WERI-Rb-1 (cell line): ENCODE results near the gene FRMPD1.
"Not testable (repeated sequence)": the region's sequence is repeated elsewhere in the genome, so short reads cannot be mapped to it uniquely, and the experiment has no call there.

Source experiments
- DNase-seq: peaks from one replicate; pipeline ENCODE4 v3.0.0-alpha.2; 2020
- H3K27ac ChIP-seq: fragments of 250-450 bp; sonication (Bioruptor Pico); 2 replicates; pipeline ENCODE4 v1.5.1; 2020; ENCODE audit warnings: mild to moderate bottlenecking, moderate library complexity
- H3K27me3 ChIP-seq: fragments of 250-450 bp; sonication (Bioruptor Pico); 2 replicates; pipeline ENCODE4 v1.5.1; 2021; ENCODE audit warnings: mild to moderate bottlenecking, low read depth, moderate library complexity; ENCODE audit not compliant: insufficient read depth, severe bottlenecking
- H3K36me3 ChIP-seq: fragments of 250-450 bp; sonication (Bioruptor Pico); 2 replicates; pipeline ENCODE4 v1.5.1; 2020; ENCODE audit warnings: mild to moderate bottlenecking, moderate library complexity
- H3K4me3 ChIP-seq: 2 replicates; pipeline ENCODE4 v1.5.1; 2011; ENCODE audit warnings: low read depth, mild to moderate bottlenecking, control low read depth, low read length
- H3K9me3 ChIP-seq: fragments of 250-450 bp; sonication (Bioruptor Pico); 2 replicates; pipeline ENCODE4 v1.5.1; 2021; ENCODE audit warnings: mild to moderate bottlenecking, moderate library complexity; ENCODE audit not compliant: severe bottlenecking
- CTCF ChIP-seq: IDR thresholded peaks from 2 replicates; pipeline ENCODE4 v1.5.1; 2011; ENCODE audit warnings: low read depth, mild to moderate bottlenecking, control low read depth, inconsistent platforms, low read length

The FRMPD1 gene

GRCh38 chr9:37650873-37651768, at the start of gene FRMPD1:
FRMPD1 (plus strand) TSS chr9:37650954; CDS start chr9:37692642, 41,688 bp downstream.
- no peak for TF ChIP-seq CTCF
- peak; percentile 70 for DNase-seq
- Histone ChIP-seq H3K27me3 (no peaks in the 10 kb centered on the region), H3K4me3 (peak within 1 kb of the TSS; percentile 91), H3K36me3 (no peaks in the 10 kb centered on the region; the same call in 1 of the 2 replicates), H3K27ac (peak within 1 kb of the TSS; percentile 47), H3K9me3 (no peaks in the 10 kb centered on the region)

- not testable (repeated sequence) for H3K27me3 ChIP-seq, H3K27ac ChIP-seq, H3K9me3 ChIP-seq, H3K36me3 ChIP-seq, H3K4me3 ChIP-seq, DNase-seq
These were observed 48.7 kb upstream of the FRMPD1 start for GRCh38 chr9:37602061-37602460.

GRCh38 chr9:37602817-37603216, 47.9 kb upstream of the FRMPD1 start:
- Histone ChIP-seq H3K27ac (no peak overlapping the region), H3K9me3 (no peaks in the 10 kb centered on the region), H3K4me3 (no peak overlapping the region), H3K36me3 (no peaks in the 10 kb centered on the region), H3K27me3 (no peaks in the 10 kb centered on the region)
- TF ChIP-seq CTCF: no peak
- no peak for DNase-seq

GRCh38 chr9:37604296-37604695, 46.5 kb upstream of the FRMPD1 start:
- no peak for TF ChIP-seq CTCF
- Histone ChIP-seq H3K36me3 (no peaks in the 10 kb centered on the region), H3K4me3 (no peak overlapping the region), H3K27me3 (no peaks in the 10 kb centered on the region), H3K27ac (no peak overlapping the region), H3K9me3 (no peaks in the 10 kb centered on the region)
- DNase-seq: no peak

- Histone ChIP-seq H3K9me3 (no peaks in the 10 kb centered on the region), H3K27me3 (no peaks in the 10 kb centered on the region), H3K4me3 (no peak overlapping the region), H3K36me3 (no peaks in the 10 kb centered on the region), H3K27ac (no peak overlapping the region)
- TF ChIP-seq CTCF: no peak
- no peak for DNase-seq
These were observed 42.5 kb upstream of the FRMPD1 start for GRCh38 chr9:37608250-37608649.

- Histone ChIP-seq H3K36me3 (no peaks in the 10 kb centered on the region), H3K27me3 (no peaks in the 10 kb centered on the region), H3K9me3 (no peaks in the 10 kb centered on the region), H3K4me3 (no peak overlapping the region), H3K27ac (no peak overlapping the region)
- no peak for DNase-seq
- no peak for TF ChIP-seq CTCF
These were observed 40.9 kb upstream of the FRMPD1 start for GRCh38 chr9:37609735-37610397.
